Thyroid gland (tissue), 4 donors: ENCODE data around the gene CASP8.

ENCODE experiments used
- POLR2A ChIP-seq, 2 donors: fragments of 450-650 bp; IDR thresholded peaks; one replicate each; pipeline ENCODE4 v1.6.1; 2017; ENCODE audit warnings: antibody characterized with exemption in 2 of 2, mild to moderate bottlenecking in 2 of 2, moderate library complexity in 1 of 2
- TF ChIP-seq, protein P1 (sequence below), 6 experiments: fragments of 200-600 bp in 3 of 6; fragments of 450-650 bp in 3 of 6; sonication (generic) in 3 of 6; IDR thresholded peaks; one replicate each; pipeline ENCODE4 v1.5.1; 2016 to 2019; ENCODE audit warnings: antibody characterized with exemption in 6 of 6, mild to moderate bottlenecking in 2 of 6, inconsistent platforms in 1 of 6, moderate library complexity in 1 of 6

DNA sequence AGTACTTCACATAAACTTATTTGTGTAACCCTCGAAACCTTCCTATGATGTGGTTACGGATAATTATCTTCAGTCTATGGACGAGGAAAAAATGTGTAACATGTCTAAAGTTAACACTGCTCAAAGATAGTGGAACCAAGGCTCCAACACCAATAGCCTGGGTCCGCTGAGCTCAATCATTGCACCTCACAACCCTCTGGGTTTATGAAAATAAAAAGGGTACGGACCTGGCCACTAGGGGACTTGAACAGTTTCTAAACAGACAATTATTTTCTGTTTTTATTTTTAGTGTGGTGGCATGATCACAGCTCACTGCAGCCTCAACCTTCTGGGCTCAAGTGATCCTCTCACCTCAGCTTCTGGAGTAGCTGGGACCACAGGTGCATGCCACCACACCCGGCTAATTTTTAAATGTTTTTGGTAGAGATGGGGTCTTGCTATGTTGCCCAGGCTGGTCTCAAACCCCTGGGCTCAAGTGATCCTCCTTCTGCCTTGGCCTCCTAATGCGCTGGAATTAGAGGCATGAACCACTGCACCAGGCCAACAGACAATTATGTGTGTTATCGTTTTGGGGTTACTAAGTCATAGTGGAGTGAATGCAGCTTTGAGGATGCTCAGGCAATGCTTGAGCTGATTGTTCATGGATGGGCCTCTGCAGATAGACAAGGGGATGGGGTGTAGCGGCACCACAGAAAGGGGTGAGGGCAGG, 10.1 kb downstream of the CASP8 start:
- TF ChIP-seq, protein P1, sequence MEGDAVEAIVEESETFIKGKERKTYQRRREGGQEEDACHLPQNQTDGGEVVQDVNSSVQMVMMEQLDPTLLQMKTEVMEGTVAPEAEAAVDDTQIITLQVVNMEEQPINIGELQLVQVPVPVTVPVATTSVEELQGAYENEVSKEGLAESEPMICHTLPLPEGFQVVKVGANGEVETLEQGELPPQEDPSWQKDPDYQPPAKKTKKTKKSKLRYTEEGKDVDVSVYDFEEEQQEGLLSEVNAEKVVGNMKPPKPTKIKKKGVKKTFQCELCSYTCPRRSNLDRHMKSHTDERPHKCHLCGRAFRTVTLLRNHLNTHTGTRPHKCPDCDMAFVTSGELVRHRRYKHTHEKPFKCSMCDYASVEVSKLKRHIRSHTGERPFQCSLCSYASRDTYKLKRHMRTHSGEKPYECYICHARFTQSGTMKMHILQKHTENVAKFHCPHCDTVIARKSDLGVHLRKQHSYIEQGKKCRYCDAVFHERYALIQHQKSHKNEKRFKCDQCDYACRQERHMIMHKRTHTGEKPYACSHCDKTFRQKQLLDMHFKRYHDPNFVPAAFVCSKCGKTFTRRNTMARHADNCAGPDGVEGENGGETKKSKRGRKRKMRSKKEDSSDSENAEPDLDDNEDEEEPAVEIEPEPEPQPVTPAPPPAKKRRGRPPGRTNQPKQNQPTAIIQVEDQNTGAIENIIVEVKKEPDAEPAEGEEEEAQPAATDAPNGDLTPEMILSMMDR (IDR thresholded peaks at IDR 0.05): no peak
- no peak for TF ChIP-seq POLR2A (IDR thresholded peaks at IDR 0.05)
